IgD-negative memory B cell (primary cell): Measurements from ENCODE around the gene PPP2R5E. TPM values are rescaled to one million over a fixed set of nuclear protein-coding genes. Genes with fewer than 3 reads are reported as not detected.

Experiments
- H3K27ac Mint-ChIP-seq, 3 donors: one replicate each; pipeline ENCODE4 v1.8.0; 2020 to 2022; ENCODE audit warnings: mild to moderate bottlenecking in 3 of 3, mixed read lengths in 3 of 3, moderate library complexity in 1 of 3
- H3K27me3 Mint-ChIP-seq: one replicate; pipeline ENCODE4 v1.8.0; 2021; ENCODE audit warnings: mixed read lengths
- H3K36me3 Mint-ChIP-seq: one replicate; pipeline ENCODE4 v1.8.0; 2020; ENCODE audit warnings: mild to moderate bottlenecking, mixed read lengths
- H3K4me1 Mint-ChIP-seq, 3 donors: one replicate each; pipeline ENCODE4 v1.8.0; 2020 to 2022; ENCODE audit warnings: mixed read lengths in 3 of 3, mild to moderate bottlenecking in 1 of 3
- H3K4me3 Mint-ChIP-seq, 4 donors: one replicate each; pipeline ENCODE4 v1.8.0; 2020 to 2022; ENCODE audit warnings: mild to moderate bottlenecking in 4 of 4, mixed read lengths in 4 of 4, moderate library complexity in 3 of 4
- H3K9me3 Mint-ChIP-seq, 3 donors: one replicate each; pipeline ENCODE4 v1.8.0; 2020 to 2021; ENCODE audit warnings: mixed read lengths in 3 of 3, mild to moderate bottlenecking in 1 of 3
- polyA plus RNA-seq: library from polyadenylated mRNA; unstranded; fragments of 300-500 nt; fragmentation: Illumina TruSeq; gene quantifications from one replicate; pipeline ENCODE4 v1.2.3, GENCODE V29; 2021

The PPP2R5E gene
- polyA plus RNA-seq, 1 donor from 2014 or later, result 33.3 TPM

GRCh38 chr14:63322472-63322871, 220.7 kb downstream of the PPP2R5E start:
- Mint-ChIP-seq H3K4me1 (no peaks in the 10 kb centered on the region), H3K27ac (no peak overlapping the region), H3K4me3 (no peak overlapping the region), H3K36me3 (no peaks in the 10 kb centered on the region), H3K27me3 (peaks cover 12% of the 10 kb centered on the region), H3K9me3 (no peaks in the 10 kb centered on the region)

Other genes starting within 250 kb of the PPP2R5E start
- gene GPHB5, start 224.4 kb downstream of the PPP2R5E start, polyA plus RNA-seq, result not detected
- 15.2 TPM for gene WDR89, start 98.5 kb upstream of the PPP2R5E start, polyA plus RNA-seq
- gene SGPP1, start 184.7 kb upstream of the PPP2R5E start, polyA plus RNA-seq, result 30.5 TPM